CD4-positive, alpha-beta T cell treated with Interleukin-10 for 1 hour (primary cell): ENCODE results near the gene TBC1D17.

Experiments used
- DNase-seq: peaks from one replicate; pipeline ENCODE4 v3.0.0-alpha.2; 2020

The TBC1D17 gene

DNA sequence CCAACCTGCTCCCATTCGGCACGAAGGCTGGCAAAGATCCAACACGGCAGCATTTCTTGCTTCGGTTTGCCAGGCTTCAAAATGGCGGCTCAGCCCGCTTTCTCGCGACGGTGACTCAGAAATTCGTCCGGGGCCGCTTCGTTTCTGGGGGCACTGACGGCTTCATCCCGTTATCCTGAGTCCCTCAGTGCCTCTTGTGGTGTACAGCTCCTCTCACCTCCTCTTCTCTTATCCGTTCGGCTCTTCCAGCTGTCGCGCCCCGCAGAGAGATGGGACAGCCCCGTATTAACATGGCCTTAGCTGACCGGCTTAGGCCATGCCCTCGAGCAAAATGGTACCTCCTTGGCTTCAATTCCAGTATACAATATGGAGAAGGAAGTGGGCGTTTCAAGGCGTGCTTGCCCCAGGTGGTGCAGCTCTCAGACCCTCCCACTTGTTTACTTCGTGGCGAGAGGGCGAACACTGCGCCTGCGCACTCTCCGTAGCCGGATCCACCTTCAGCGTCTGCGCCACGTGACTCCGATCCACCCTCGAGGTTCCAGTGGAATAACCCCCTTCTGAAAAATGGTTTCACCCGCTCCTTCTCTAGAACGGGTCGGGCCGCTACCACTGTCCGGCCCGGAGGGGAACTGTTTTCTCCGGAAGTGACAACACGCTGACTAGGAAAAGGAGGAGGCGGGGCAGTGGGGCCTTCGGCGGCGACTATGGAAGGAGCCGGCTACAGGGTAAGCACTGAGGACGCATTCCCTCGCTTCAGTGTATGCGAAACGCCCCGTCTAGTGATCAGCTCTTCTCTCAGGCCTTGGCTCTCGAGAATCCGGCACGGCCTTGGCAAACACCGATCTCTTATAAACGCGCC is at the start of gene TBC1D17, which contains the start of gene AKT1S1:
Gene TBC1D17, plus strand, starts transcription at position 683 of the 859 bp plus-strand sequence. Its CDS starts 22 bp downstream, at position 705.
Gene AKT1S1, minus strand, starts transcription at position 336 of the 859 bp plus-strand sequence. CDS start 4,060 bp downstream, outside the sequence.
- DNase-seq = peak; percentile 100

DNA sequence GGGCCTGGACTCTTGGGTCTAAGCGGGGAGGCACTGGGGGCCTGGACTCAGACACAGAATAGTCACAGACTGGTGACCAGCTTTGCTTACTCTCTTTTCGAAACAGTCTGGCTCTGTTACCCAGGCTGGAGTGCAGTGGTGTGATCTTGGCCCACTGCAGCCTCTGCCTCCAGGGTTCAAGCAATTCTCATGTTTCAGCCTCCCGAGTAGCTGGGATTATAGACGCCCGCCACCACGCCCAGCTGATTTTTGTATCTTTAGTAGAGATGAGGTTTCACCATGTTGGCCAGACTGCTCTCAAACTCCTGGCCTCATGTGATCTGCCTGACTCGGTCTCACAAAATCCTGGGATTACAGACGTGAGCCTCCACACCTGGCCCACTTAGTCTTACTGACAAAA is 48.3 kb upstream of the TBC1D17 start:
- DNase-seq = no peak

DNA sequence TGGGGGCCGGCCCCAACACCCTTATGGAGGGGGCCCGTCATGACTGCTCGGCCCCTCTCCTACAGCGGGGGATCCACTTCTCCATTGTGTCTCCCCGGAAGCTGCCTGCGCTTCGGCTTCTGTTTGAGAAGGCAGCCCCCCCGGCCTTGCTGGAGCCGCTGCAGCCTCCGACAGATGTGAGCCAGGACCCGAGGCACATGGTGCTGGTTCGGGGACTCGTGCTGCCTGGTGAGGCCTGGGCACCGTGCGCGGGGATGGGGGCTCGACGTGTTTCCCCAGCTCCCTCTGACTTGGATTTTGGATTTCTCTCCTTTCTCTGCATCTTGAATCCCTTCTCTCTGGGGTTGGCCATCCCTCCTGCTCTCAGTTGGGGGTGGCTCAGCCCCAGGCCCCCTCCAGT is 47.8 kb upstream of the TBC1D17 start:
- no peak for DNase-seq

DNA sequence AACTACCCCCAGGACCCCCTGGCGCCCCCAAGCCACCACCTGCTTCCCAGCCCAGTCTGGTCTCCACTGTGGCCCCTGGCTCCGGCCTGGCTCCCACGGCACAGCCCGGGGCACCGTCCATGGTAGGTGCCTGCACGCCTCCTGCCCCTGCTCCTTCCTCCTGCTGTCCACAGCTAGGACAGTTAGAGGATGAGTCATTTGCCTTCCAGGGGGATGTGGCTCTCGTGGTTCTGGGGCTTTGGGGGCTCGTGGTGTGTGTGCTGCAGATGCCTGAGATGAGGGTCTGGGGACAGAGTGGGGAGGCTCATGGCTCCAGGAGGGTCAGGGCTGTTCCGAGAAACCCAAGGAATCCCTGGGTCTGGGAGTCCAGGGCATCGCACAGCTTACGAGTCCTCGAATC is 46.7 kb upstream of the TBC1D17 start:
- DNase-seq = no peak

DNA sequence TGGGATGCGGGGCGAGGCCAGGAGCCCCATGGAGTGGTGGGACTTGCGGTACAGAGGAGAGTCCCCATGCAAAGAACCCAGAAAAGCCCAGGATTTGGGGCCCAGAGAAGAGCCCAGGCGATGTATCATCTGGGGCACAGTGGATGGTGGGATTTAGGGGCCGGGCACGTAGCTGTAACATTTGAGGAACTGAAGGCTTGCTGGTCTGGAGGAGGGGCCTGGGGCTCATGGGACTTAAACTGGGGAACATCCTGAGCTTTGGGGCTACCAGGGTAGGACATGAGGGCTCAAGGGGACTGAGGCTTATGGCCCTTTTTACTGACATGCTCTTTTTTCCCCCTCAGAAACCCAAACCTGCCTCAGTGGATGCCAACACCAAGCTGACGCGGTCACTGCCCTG is 45.9 kb upstream of the TBC1D17 start:
- DNase-seq = no peak

DNA sequence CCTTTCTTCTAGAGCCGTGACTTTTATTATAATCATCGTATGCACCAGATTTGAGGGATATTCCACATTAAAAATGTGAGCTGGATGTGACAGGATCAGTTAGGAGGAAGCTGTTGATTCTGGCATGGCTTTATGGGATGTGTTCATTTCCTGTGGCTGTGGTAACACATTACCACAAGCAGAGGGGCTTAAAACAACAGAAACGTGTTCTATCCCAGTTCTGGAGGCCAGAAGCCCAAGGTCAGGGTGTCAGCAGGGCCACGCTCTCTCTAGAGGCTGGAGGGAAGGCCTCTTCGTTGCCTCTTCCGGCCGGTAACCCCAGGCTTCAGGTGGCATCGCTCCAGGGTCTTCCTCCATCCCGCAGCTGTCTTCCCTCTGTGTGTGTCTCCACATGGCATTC is 44.9 kb upstream of the TBC1D17 start:
- DNase-seq = no peak

DNA sequence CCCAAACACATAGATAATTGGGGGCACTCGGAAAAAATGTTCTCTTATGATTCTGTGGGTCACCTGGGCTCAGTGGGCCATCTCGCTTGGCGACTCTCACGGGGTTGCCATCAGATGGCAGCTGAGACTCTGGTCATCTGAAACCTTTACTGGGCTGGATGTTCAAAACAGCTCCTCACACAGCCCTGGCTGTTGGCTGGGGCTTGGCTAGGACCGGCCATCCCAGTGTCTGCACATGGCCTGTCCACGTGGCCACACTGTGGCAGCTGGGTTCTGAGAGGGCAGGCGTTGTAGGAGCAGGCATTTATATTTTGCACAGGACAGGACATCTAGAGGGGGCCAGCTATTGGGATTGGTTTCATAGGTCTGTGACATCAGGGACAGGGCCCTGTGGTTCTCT is 43.9 kb upstream of the TBC1D17 start:
- no peak for DNase-seq

DNA sequence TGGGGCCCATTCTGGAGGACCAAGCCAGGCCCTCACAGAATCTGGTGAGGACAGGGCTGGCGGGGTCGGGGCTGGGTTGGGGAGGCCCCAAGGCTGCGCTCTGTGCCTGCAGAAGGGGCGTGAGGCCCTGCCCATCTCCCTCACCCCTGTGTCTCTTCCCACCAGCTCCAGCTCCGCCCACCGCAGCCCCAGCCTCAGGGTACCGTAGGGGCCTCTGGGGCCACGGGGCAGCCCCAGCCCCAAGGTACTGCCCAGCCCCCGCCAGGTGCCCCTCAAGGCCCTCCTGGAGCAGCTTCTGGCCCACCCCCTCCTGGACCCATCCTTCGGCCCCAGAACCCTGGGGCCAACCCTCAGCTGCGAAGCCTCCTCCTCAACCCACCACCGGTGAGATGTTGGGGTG is 41.9 kb upstream of the TBC1D17 start:
- DNase-seq = no peak

DNA sequence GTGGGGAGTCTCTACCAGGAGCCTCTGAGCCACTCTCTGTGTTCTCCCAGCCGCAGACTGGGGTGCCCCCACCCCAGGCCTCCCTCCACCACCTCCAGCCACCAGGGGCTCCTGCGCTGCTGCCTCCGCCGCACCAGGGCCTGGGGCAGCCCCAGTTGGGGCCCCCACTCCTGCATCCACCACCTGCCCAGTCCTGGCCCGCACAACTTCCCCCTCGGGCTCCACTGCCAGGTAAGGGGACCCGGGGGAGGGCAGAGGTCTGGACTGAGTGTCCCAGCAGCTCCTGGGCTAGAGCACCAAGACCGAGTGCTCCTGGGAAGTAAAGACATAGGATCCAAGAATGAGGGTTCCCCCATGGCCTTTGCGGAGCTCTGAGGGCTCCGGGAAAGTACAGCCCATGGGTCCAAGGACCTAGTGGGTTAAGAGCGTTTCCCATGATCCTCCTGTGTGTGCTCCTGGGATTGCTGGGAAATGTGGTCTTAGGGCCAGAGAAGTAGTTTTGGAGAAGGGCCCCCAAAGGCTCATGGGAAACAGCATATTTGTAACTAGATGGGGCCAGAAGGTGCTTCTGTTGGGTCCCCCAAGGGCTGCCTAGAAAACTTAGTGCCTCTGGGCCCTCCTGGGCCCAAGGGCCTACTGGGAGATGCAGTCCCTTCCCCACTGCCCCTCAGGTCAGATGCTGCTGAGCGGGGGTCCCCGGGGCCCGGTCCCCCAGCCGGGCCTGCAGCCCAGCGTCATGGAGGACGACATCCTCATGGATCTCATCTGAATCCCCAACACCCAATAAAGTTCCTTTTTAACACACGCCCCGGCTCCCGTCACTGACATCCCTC is 41.1 kb upstream of the TBC1D17 start:
- DNase-seq = no peak

DNA sequence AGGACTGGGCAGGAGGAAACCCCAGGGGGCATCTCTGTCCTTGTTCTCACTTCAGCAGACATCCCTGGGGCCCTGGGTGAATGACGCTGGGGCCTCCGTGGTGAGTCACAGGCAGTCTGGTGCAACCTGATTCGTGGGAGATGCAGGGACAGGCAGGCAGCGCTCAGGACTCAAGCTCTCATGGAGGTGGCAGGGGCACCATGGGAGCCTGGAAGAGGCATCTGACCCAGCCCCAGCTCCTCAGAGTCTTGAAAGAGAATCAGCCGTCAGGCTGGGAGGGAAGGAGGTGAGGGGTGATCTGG is 40.5 kb upstream of the TBC1D17 start:
- DNase-seq = no peak

DNA sequence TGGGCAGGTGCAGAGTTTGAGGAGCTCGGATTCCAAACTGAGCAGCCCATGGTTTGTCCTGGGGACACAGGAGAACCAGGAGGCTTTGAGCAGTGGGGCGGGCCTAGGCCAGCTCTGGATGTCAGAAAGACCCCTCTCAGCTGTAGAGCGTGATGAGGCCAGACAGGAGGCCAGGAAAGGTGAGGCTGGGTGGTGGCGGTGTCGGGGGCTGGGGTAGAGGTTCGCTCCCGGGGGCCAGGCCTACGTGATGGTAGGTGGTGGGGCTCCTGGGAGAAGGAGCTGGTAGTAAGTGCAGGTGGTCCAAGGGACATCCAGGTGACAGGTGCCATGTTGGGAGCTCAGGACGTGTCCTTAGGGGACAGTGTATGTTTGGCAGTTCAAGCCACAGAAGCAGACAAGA is 40.1 kb upstream of the TBC1D17 start:
- DNase-seq = no peak

DNA sequence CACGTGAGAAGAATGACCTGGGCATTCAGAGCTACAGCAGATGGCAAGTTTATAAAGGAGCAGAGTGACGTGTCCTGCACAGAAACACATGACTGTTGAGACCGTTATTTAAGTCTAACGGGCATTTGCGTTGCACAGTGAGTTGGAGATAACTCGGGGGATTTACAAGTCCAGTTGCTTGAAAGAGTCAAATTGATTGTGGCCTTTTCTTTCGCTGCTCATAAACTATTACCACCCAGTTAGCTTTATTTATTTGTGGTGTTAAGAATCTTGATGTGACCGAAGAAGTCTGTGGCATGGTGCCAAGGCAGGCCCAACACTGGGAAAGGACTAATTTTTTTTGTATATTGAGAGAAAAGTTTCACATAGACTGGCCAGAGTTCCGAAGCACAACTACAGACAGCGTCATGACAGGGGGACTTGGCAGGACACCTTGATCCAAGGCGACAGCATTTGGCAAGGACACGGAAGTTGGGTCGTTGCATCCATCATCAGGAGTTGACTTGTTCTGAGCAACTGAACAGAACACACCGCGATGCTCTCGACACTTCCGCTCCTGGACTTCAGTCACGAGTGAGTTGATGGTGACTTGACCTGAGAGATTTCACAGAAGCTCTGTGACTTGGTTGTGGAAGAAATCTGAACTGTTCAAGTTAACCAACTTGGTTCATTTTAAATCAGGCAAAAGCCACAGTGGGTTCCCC is 38.5 kb upstream of the TBC1D17 start:
- DNase-seq = no peak

DNA sequence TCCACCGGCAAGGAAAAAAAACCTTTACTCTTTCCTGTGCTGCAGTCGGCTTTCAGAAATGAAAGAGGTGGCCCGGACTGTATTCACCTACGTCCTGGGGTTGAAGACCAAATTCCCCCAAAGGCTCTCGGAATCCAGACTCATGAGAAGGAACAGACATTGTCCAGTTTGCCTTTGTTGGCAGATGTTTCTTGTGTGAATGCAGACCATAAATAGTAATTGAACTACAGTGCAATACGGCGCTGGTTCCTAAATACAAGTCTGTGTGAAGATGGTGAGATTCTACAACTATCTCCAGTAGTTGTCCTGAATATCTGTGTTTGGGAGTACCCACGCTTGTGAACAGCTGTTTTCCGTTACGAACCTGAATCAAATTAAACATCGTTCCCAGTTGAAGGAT is 37.8 kb upstream of the TBC1D17 start:
- no peak for DNase-seq

DNA sequence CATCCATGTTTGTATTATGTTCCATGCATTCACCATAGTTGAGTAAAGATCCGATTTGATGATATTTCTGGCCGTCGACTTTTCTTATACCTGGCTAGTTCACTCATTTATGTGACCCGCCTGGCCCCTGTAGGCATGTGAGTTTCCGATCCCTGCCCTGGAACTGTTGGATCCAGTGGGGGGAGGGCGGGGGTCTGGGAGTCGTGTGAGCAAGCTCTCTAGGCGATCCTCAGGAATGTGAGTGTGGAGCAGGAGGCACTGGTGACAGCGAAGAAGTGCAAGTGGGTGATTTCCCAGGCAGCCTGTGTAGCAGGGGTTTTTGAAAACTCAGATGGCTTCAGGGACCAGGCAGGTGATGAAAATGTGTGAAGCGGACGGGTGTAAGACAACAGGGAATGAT is 37.2 kb upstream of the TBC1D17 start:
- no peak for DNase-seq

DNA sequence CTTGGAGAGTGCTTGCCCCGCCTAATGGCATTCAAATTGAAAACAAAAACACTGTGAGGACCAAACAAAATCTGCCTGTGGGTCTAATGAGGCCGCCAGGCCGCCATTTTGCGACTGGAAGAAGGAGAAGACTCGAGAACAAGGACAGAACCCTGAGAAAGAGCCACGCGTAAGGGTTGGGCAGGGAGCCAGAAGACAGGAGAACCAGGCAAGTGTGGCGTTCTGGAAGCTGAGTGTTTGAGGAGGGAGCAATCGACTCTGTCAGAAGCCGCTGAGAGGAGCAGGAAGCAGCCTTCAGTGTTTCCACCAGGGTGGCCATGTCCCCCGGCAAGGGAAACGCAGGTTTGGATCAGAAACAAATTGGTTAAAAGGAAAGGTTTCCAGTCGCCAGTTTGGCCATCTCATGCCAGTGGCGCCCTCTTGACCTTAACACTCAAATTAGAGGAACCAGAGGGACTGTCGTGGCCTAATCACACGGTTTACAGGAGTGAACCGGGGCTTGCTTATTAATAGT is 36.7 kb upstream of the TBC1D17 start:
- DNase-seq = no peak

DNA sequence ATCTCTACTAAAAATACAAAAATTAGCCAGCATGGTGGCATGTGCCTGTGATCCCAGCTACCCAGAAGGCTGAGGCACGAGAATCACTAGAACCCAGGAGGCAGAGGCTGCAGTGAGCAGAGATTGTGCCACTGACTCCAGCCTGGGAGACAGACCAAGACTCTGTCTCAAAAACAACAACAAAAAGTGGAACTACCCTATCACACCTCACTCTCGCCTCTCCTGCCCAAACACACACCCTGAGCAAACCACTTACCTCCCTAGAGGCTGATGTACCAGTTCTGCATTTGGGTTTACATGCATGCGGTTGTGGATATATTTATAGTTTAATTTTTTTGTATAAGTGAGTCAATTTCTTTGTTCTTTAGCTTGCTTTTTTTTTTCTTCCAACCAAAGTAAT is 34.2 kb upstream of the TBC1D17 start:
- DNase-seq = no peak

DNA sequence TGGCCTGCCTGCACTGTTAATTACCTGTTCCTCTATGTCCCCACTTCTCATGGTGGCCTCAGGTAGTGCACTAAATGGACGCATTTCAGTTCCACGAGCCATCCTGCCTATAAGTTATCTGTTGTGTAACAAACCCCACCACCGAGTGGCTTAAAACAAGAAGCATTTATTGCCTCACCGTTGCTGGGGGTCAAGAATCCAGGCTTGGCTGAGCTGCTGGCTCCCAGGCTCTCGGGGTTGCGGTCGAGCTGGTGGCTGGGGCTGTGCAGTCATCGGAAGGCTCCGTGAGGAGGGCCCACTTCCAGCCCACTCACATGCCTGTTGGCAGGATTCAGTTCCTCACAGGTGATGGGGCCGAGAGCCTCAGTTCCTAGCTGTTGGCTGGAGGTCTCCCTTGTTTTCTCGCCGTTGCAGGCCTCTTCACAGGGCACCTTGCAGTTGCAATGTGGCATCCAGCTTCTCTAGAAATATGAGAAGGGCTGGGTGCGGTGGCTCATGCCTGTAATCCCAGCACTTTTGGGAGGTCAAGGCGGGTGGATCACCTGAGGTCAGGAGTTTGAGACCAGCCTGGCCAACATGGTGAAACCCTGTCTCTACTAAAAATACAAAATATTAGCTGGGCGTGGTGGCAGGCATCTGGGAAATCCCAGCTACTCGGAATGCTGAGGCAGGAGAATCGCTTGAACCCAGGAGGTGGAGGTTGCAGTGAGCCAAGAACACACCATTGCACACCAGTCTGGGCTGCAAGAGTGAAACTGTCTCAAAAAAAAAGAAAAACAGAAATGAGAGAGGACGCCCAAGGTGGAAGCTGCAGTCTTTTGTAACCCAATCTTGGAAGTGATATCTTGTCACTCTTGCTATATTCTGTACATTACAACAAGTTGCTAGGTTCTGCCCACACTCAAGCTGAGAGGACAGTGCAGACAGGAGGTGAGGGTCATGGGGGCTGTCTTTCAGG is 33.1 kb upstream of the TBC1D17 start:
- no peak for DNase-seq

DNA sequence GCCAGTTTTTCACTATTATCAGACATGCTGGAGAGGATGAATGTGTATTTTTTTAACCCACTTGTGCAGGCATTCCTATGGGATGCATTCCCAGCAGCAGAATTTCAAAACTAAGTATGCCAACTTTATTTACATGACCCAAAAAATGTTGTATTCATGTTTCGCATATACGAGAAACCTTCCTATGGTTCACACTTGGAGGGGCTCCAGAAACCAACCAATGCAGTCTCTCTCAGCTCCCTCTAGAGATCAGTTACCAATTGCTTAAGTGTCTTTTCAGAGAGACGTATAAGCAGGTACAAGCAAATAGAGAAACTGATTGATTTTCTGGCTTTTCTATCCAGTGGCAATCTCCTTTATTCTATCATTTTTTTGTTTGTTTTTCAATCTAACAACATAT is 32.1 kb upstream of the TBC1D17 start:
- DNase-seq = no peak

DNA sequence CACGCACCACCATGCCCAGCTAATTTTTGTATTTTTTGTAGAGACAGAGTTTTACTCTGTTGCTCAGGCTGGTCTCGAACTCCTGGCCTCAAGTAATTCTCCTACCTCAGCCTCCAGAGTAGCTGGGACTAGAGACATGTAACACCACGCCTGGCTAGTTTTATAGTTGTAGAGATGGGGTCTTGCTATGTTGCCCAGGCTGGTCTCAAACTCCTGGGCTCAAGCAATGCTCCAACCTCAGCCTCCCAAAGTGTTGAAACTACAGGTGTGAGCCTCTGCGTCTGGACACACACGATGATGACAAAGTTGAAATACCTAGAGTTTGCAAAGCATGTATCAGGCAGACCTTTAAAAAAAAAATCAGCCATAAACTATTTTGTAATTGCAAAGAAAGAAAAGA is 31.1 kb upstream of the TBC1D17 start:
- DNase-seq = no peak

DNA sequence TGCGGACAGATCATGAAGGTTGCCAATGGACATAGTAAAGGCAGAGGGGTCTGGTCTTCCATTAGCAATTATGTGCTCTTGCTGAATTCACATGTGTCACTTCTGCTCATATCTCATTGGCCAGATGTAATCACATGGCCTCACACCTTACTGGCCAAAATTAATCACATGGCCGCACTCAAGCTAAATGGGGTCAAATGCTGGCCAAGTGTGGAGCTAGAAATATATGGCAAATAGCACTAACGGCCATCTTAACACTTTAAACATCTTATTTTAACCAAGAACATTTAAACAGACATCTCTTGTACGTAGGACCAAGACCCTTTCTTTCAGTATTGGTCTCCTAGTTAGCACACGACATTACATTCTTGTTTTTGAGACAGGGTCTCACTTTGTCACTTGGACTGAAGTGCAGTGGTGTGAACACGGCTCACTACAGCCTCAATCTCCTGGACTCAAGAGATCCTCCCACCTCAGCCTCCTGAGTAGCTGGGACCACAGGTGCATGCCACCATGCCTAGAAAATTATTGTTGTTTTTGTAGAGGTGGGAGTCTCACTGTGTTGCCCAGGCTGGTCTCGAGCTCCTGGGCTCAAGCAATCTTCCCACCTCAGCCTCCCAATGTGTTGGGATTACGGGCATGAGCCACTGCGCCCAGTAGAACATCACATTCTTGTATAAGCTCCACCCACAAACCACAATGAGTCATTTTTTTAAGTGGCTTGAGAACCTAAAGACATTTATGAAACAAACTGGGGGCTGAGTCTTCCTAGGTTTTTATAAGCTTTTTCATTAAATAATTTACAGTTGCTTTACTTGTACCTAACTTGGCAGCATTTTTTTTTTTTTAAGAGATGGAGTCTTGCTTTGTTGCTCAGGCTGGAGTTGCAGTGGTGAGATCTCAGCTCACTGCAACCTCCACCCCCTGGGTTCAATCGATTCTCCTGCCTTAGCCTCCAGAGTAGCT is 29.5 kb upstream of the TBC1D17 start:
- DNase-seq = peak; percentile 56

DNA sequence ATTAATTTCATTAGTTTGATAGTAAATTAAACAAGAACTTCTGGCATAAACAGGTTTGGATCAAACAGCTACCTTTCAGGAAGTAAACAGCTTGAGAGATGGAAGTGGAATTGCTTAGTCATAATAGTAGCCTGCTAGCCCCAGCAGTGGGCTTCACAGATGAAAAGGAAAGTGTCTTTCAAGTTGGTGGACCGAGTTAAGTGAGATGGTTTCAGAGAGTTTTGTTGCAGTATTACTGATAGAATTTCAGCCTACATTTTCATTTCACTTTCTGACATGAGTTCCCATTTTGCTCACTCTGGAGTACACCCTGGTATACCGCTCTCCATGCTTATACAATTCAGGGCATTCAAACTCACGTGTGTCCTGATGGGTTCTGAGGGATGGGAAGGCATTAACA is 28.6 kb upstream of the TBC1D17 start:
- no peak for DNase-seq
